H9 (cell line): ENCODE data around the gene CADPS. TPM values are rescaled to one million over a fixed set of nuclear protein-coding genes. Genes with fewer than 3 reads are reported as not detected.

Source experiments
- DNase-seq: peaks from one replicate; pipeline ENCODE4 v3.0.0-alpha.2; 2017
- H2AFZ ChIP-seq: one replicate; pipeline ENCODE4 v1.6.1; 2013; ENCODE audit warnings: mild to moderate bottlenecking, low read length, control low read depth, moderate library complexity
- H2AK5ac ChIP-seq: 2 replicates; pipeline ENCODE4 v1.6.1; 2013; ENCODE audit warnings: low read length, control low read depth, mixed read lengths; ENCODE audit not compliant: insufficient read length
- H2BK120ac ChIP-seq: one replicate; pipeline ENCODE4 v1.6.1; 2013; ENCODE audit warnings: low read depth, mild to moderate bottlenecking, low read length, control low read depth, inconsistent platforms; ENCODE audit not compliant: poor library complexity, severe bottlenecking
- H2BK12ac ChIP-seq: 2 replicates; pipeline ENCODE4 v1.6.1; 2013; ENCODE audit warnings: low read length, control low read depth, mixed read lengths, low read depth; ENCODE audit not compliant: insufficient read length
- H2BK15ac ChIP-seq: 2 replicates; pipeline ENCODE4 v1.6.1; 2013; ENCODE audit warnings: low read depth, low read length, control low read depth
- H2BK20ac ChIP-seq: one replicate; pipeline ENCODE4 v1.6.1; 2013; ENCODE audit warnings: low read depth, mild to moderate bottlenecking, low read length, control low read depth, inconsistent platforms; ENCODE audit not compliant: poor library complexity, severe bottlenecking
- H2BK5ac ChIP-seq: 2 replicates; pipeline ENCODE4 v1.6.1; 2013; ENCODE audit warnings: low read length, control low read depth, mixed read lengths; ENCODE audit not compliant: insufficient read length
- H3K14ac ChIP-seq: 2 replicates; pipeline ENCODE4 v1.6.1; 2013; ENCODE audit warnings: low read length, control low read depth; ENCODE audit not compliant: insufficient read depth
- H3K18ac ChIP-seq: 2 replicates; pipeline ENCODE4 v1.6.1; 2013; ENCODE audit warnings: low read depth, mild to moderate bottlenecking, mixed read lengths, low read length, control low read depth; ENCODE audit not compliant: insufficient read length
- H3K23ac ChIP-seq: 2 replicates; pipeline ENCODE4 v1.6.1; 2013; ENCODE audit warnings: low read length, control low read depth, mixed read lengths, low read depth; ENCODE audit not compliant: insufficient read length
- H3K23me2 ChIP-seq: 2 replicates; pipeline ENCODE4 v1.6.1; 2013; ENCODE audit warnings: low read depth, mild to moderate bottlenecking, mixed read lengths, low read length, control low read depth; ENCODE audit not compliant: insufficient read length, poor library complexity, severe bottlenecking
- H3K27ac ChIP-seq: 2 replicates; pipeline ENCODE4 v1.5.1; 2013; ENCODE audit warnings: low read length, control low read depth, mixed read lengths, low read depth; ENCODE audit not compliant: insufficient read length
- H3K27me3 ChIP-seq: 2 replicates; pipeline ENCODE4 v1.6.1; 2013; ENCODE audit warnings: low read length, control low read depth, inconsistent platforms; ENCODE audit not compliant: insufficient read depth
- H3K4ac ChIP-seq: 2 replicates; pipeline ENCODE4 v1.6.1; 2013; ENCODE audit warnings: low read depth, mild to moderate bottlenecking, control low read depth, inconsistent platforms, low read length, moderate library complexity
- H3K4me1 ChIP-seq: 2 replicates; pipeline ENCODE4 v1.6.1; 2013; ENCODE audit warnings: low read length, control low read depth, inconsistent platforms; ENCODE audit not compliant: insufficient read depth
- H3K4me2 ChIP-seq: 2 replicates; pipeline ENCODE4 v1.6.1; 2013; ENCODE audit warnings: low read length, control low read depth, mixed read lengths; ENCODE audit not compliant: insufficient read length, insufficient read depth
- H3K56ac ChIP-seq: 2 replicates; pipeline ENCODE4 v1.6.1; 2013; ENCODE audit warnings: low read depth, mild to moderate bottlenecking, mixed read lengths, low read length, control low read depth; ENCODE audit not compliant: insufficient read length
- H3K79me1 ChIP-seq: 2 replicates; pipeline ENCODE4 v1.6.1; 2013; ENCODE audit warnings: low read depth, mild to moderate bottlenecking, moderate library complexity, low read length, control low read depth, inconsistent platforms; ENCODE audit not compliant: insufficient read depth, poor library complexity, severe bottlenecking
- H3K79me2 ChIP-seq: 2 replicates; pipeline ENCODE4 v1.6.1; 2013; ENCODE audit warnings: low read length, control low read depth, inconsistent platforms; ENCODE audit not compliant: insufficient read depth
- H3K9ac ChIP-seq: 2 replicates; pipeline ENCODE4 v1.6.1; 2013; ENCODE audit warnings: low read length, control low read depth, mixed read lengths; ENCODE audit not compliant: insufficient read length; ENCODE audit errors: extremely low read depth
- H3K9me3 ChIP-seq: one replicate; pipeline ENCODE4 v1.6.1; 2013; ENCODE audit warnings: low read depth, low read length, inconsistent platforms; ENCODE audit not compliant: control insufficient read depth
- H3T11ph ChIP-seq: one replicate; pipeline ENCODE4 v1.6.1; 2013; ENCODE audit warnings: mild to moderate bottlenecking, low read length, control low read depth, inconsistent platforms
- H4K20me1 ChIP-seq: one replicate; pipeline ENCODE4 v1.6.1; 2013; ENCODE audit not compliant: control insufficient read depth, insufficient read length, insufficient read depth
- H4K5ac ChIP-seq: 2 replicates; pipeline ENCODE4 v1.6.1; 2013; ENCODE audit warnings: low read depth, mild to moderate bottlenecking, mixed read lengths, low read length, control low read depth; ENCODE audit not compliant: insufficient read length
- H4K8ac ChIP-seq: replicated peaks from 2 replicates; pipeline ENCODE4 v1.6.1; 2013; ENCODE audit warnings: low read length, control low read depth, mixed read lengths, low read depth; ENCODE audit not compliant: insufficient read length
- H4K91ac ChIP-seq: 2 replicates; pipeline ENCODE4 v1.6.1; 2013; ENCODE audit warnings: low read depth, mild to moderate bottlenecking, moderate library complexity, mixed read lengths, low read length, control low read depth; ENCODE audit not compliant: insufficient read length
- H3K27ac Mint-ChIP-seq, 3 experiments: 2 replicates in 2 of 3; 3 replicates in 1 of 3; pipeline ENCODE4 v1.8.0; 2020 to 2021; ENCODE audit warnings: mixed read lengths in 3 of 3, mild to moderate bottlenecking in 1 of 3, moderate library complexity in 1 of 3
- H3K27me3 Mint-ChIP-seq: 2 replicates; pipeline ENCODE4 v1.8.0; 2021; ENCODE audit warnings: low read depth, mild to moderate bottlenecking, moderate library complexity, mixed read lengths
- H3K36me3 Mint-ChIP-seq, 3 experiments: 2 replicates in 2 of 3; 3 replicates in 1 of 3; pipeline ENCODE4 v1.8.0; 2020 to 2021; ENCODE audit warnings: low read depth in 3 of 3, mixed read lengths in 3 of 3; ENCODE audit not compliant: insufficient read depth in 1 of 3
- H3K4me1 Mint-ChIP-seq, 2 experiments: 2 replicates each; pipeline ENCODE4 v1.8.0; 2020; ENCODE audit warnings: mixed read lengths in 2 of 2
- H3K4me3 Mint-ChIP-seq, 2 experiments: 2 replicates in 1 of 2; 3 replicates in 1 of 2; pipeline ENCODE4 v1.8.0; 2020 to 2021; ENCODE audit warnings: mild to moderate bottlenecking in 2 of 2, mixed read lengths in 2 of 2, moderate library complexity in 1 of 2
- H3K9me3 Mint-ChIP-seq, 2 experiments: 2 replicates in 1 of 2; 3 replicates in 1 of 2; pipeline ENCODE4 v1.8.0; 2020; ENCODE audit warnings: mild to moderate bottlenecking in 2 of 2, mixed read lengths in 2 of 2, moderate library complexity in 1 of 2
- CTCF ChIP-seq: fragments of 200-600 bp; sonication (generic); conservative IDR thresholded peaks from 3 replicates; pipeline ENCODE4 v1.8.0; 2021; ENCODE audit warnings: antibody characterized with exemption, mild to moderate bottlenecking
- WGBS: extraction: QIAGEN DNeasy Blood & Tissue Kit; methylation state at CpG from one replicate; pipeline ENCODE4 v1.1.7; 2013; ENCODE audit warnings: missing lambda C conversion rate, low lambda C conversion rate, mixed read lengths; ENCODE audit not compliant: insufficient read length; ENCODE audit errors: extremely low coverage; 5-methylcytosine and 5-hydroxymethylcytosine counted together
- total RNA-seq: library from RNA; stranded (reverse); gene quantifications from 2 replicates; pipeline ENCODE4 v1.2.1, GENCODE V29; 2021

The CADPS gene
- total RNA-seq, 1 experiment from 2014 or later: 6.6 TPM

GRCh38 chr3:62525281-62525680 lies 349.9 kb downstream of the CADPS start:
- no peak overlapping the region for H2BK15ac ChIP-seq
- H3K23me2 ChIP-seq: no peaks in the 10 kb centered on the region
- Mint-ChIP-seq H3K27me3 (peaks cover 5% of the 10 kb centered on the region), H3K9me3 (no peaks in the 10 kb centered on the region), H3K4me3 (no peak overlapping the region), H3K27ac (no peak overlapping the region), H3K4me1 (peaks cover 0 to 2% of the 10 kb centered on the region in 2 experiments; a peak in 1 of 4 replicates), H3K36me3 (no peaks in the 10 kb centered on the region)
- H4K8ac ChIP-seq: no peak overlapping the region
- no peaks in the 10 kb centered on the region for H3K79me2 ChIP-seq
- no peak overlapping the region for H2BK120ac ChIP-seq
- no peak overlapping the region for H3K9ac ChIP-seq
- no peaks in the 10 kb centered on the region for H3K4me1 ChIP-seq
- DNase-seq: no peak
- H3K27me3 ChIP-seq: no peaks in the 10 kb centered on the region
- H2AFZ ChIP-seq: no peak overlapping the region
- no peak overlapping the region for H3K4ac ChIP-seq
- no peak overlapping the region for H3T11ph ChIP-seq
- no peak overlapping the region for H2BK12ac ChIP-seq
- H3K18ac ChIP-seq: no peak overlapping the region
- H4K20me1 ChIP-seq: no peaks in the 10 kb centered on the region
- H3K23ac ChIP-seq: no peak overlapping the region
- no peak overlapping the region for H4K91ac ChIP-seq
- no peaks in the 10 kb centered on the region for H3K79me1 ChIP-seq
- H2AK5ac ChIP-seq: no peak overlapping the region
- no peak overlapping the region for H3K27ac ChIP-seq
- TF ChIP-seq CTCF: no peak
- no peak overlapping the region for H3K4me2 ChIP-seq
- H3K56ac ChIP-seq: no peak overlapping the region
- no peak overlapping the region for H4K5ac ChIP-seq
- no CpG with 5 or more reads among the region's 3 CpGs for WGBS
- H3K14ac ChIP-seq: no peak overlapping the region
- no peak overlapping the region for H2BK20ac ChIP-seq
- no peaks in the 10 kb centered on the region for H3K9me3 ChIP-seq
- no peak overlapping the region for H2BK5ac ChIP-seq
